Epithelial cell of proximal tubule (primary cell): ENCODE results near the gene BRINP1. TPM values are rescaled to one million over a fixed set of nuclear protein-coding genes. Genes with fewer than 3 reads are reported as not detected.
"Not testable (repeated sequence)": the region's sequence is repeated elsewhere in the genome, so short reads cannot be mapped to it uniquely, and the experiment has no call there.

Experiments
- DNase-seq: peaks from one replicate; pipeline ENCODE4 v3.0.0-alpha.2; 2011; ENCODE audit warnings: low read depth
- H3K4me3 ChIP-seq: 2 replicates; pipeline ENCODE4 v1.5.1; 2011; ENCODE audit warnings: low read depth, mild to moderate bottlenecking, low read length
- total RNA-seq: library from RNA; depleted of rRNA; stranded (reverse); fragments of >200 nt; gene quantifications from 2 replicates; pipeline ENCODE4 v1.2.3, GENCODE V29; 2015
- TF ChIP-seq, protein P1 (sequence below): conservative IDR thresholded peaks from 2 replicates; pipeline ENCODE4 v1.5.1; 2012; ENCODE audit warnings: low read depth, mild to moderate bottlenecking, low read length

BRINP1 gene
- total RNA-seq, 1 donor from 2014 or later: 2.5 TPM

DNA sequence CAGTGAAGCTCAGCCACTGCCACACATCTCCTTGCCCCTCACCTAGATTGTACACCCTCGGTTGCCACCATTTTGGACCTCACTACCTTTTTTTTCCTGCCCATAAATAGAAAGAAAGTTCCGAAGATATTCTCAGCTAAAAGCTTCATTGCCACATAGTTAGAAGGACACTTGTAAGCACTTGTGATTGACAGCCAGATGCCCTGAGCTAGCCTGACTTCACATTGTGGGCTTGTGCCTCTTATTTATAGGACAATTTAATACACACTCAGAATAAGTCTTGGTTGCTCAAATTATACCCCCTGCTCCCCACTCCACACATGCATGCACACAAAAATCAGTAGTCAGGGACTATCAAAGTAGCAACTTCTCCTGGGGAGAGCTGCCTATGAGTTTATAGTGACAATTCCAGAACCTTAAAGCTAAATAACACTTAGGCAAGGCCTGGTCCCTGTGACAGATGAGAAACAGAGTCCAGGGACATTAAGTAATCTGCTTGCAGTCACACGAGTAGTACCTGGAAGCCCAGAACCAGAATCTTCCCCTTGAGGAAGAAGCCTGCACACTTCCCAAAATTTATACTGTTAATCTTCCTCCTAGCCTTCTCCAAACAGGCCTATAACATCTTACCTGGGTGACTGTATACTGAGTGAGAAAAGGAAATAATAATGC, 184.8 kb downstream of the BRINP1 start:
- TF ChIP-seq, protein P1, sequence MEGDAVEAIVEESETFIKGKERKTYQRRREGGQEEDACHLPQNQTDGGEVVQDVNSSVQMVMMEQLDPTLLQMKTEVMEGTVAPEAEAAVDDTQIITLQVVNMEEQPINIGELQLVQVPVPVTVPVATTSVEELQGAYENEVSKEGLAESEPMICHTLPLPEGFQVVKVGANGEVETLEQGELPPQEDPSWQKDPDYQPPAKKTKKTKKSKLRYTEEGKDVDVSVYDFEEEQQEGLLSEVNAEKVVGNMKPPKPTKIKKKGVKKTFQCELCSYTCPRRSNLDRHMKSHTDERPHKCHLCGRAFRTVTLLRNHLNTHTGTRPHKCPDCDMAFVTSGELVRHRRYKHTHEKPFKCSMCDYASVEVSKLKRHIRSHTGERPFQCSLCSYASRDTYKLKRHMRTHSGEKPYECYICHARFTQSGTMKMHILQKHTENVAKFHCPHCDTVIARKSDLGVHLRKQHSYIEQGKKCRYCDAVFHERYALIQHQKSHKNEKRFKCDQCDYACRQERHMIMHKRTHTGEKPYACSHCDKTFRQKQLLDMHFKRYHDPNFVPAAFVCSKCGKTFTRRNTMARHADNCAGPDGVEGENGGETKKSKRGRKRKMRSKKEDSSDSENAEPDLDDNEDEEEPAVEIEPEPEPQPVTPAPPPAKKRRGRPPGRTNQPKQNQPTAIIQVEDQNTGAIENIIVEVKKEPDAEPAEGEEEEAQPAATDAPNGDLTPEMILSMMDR: no peak
- H3K4me3 ChIP-seq: no peak overlapping the region
- no peak for DNase-seq

DNA sequence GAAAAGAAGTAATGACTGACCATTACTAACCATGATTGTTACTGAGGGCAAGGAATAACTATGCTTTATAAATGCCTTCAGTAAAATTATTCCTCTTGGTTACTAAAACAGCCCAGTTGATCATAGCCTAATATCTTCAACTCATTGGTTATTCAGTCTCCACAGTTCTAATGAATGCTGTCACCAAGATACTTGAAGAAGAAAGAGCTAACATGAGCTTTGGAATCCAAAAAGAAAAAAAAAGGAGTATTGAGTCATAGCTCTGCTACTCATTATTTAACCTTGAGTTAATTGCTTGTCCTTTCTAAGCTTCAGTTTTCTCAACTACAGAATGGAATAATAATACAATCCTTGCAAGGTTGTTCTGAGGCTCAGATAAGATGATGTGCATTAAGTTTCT, 187.7 kb downstream of the BRINP1 start:
- no peak overlapping the region for H3K4me3 ChIP-seq
- TF ChIP-seq, protein P1: no peak
- DNase-seq: peak; percentile 27

DNA sequence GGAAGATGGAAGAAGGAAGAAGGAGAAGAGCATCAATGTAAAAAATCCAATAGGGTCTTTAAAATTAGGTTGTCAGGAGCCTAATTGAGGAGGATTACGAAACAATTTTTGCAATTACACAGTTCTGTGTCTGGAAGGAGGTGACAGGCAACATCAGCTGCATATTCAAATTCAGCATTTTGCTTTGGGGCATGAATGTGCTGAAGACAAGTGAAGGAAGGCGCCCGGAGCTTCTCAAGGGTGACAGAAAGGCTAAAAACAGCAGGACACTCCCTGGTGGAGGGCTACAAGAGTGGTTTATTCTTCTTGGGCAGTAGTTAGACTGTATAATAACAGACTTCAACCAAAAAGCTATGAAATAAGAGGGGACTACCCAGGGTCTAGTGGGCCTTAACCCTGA, 188.3 kb downstream of the BRINP1 start:
- DNase-seq: no peak

GRCh38 chr9:119179701-119180100, 189.5 kb downstream of the BRINP1 start:
- H3K4me3 ChIP-seq: no peak overlapping the region
- DNase-seq: no peak
- TF ChIP-seq, protein P1: no peak

More for the DNA sequence above, 188.3 kb downstream of the BRINP1 start:
- H3K4me3 ChIP-seq: no peak overlapping the region
- TF ChIP-seq, protein P1: no peak

DNA sequence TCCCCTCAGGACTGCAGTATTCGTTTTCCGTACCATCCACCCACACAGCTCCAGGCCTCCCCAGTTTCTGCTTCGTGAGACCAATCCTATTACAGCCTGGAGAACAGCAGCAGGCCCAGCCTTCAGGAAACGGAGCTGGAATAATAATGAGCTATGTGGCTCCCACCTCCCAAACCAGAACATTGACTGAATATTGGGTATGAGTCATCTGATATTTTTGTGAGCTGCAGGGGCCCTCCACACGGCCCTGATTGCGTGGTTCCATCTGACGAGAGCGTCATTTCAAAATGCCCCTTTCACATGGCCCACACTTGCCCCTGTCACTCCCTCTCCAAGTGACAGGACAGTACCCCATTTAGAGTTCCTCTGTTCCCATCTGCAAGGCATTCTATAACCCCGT, 192.0 kb downstream of the BRINP1 start:
- DNase-seq: no peak
- H3K4me3 ChIP-seq: no peak overlapping the region
- TF ChIP-seq, protein P1: no peak

GRCh38 chr9:119175581-119175980, 193.7 kb downstream of the BRINP1 start:
- DNase-seq: no peak
- TF ChIP-seq, protein P1: no peak
- no peak overlapping the region for H3K4me3 ChIP-seq

- DNase-seq: not testable (repeated sequence)
- H3K4me3 ChIP-seq: peak overlapping the region; percentile 42
Observed at GRCh38 chr9:119169222-119169621, 200.0 kb downstream of the BRINP1 start.
